Heart left ventricle (tissue), 16 donors: Measurements from ENCODE around the gene XCL2. TPM values are rescaled to one million over a fixed set of nuclear protein-coding genes. Genes with fewer than 3 reads are reported as not detected.

Experiments used
- ATAC-seq, 4 donors: fragments of 200-7000 bp; cut with Tn5 transposase; one replicate each; pipeline ENCODE4 v1.9.1; 2020 to 2022; ENCODE audit warnings: moderate library complexity in 4 of 4, mild to moderate bottlenecking in 3 of 4, moderate number of reproducible peaks in 1 of 4
- DNase-seq, 5 donors: peaks; one replicate each; pipeline ENCODE4 v3.0.0-alpha.2; 2020
- H3K27ac ChIP-seq, 12 donors: fragments of 200-600 bp; sonication (generic) in 4 of 12; one replicate each; pipeline versions ENCODE4 v1.5.0 to v1.8.0; 2016 to 2022; ENCODE audit warnings: mild to moderate bottlenecking in 2 of 12
- H3K27me3 ChIP-seq, 9 donors: fragments of 200-600 bp; sonication (generic) in 2 of 9; one replicate each; pipeline versions ENCODE4 v1.5.1 to v1.8.0; 2016 to 2022; ENCODE audit warnings: mild to moderate bottlenecking in 3 of 9
- H3K36me3 ChIP-seq, 9 donors: fragments of 200-600 bp; sonication (generic) in 2 of 9; one replicate each; pipeline versions ENCODE4 v1.5.0 to v1.8.0; 2018 to 2022; ENCODE audit warnings: mild to moderate bottlenecking in 2 of 9
- H3K4me1 ChIP-seq, 12 donors: fragments of 200-600 bp; sonication (generic) in 4 of 12; one replicate each; pipeline versions ENCODE4 v1.5.0 to v1.8.0; 2016 to 2022; ENCODE audit warnings: mild to moderate bottlenecking in 3 of 12
- H3K4me3 ChIP-seq, 12 donors: fragments of 200-600 bp; sonication (generic) in 4 of 12; one replicate each; pipeline versions ENCODE4 v1.5.0 to v1.8.0; 2017 to 2022; ENCODE audit warnings: mild to moderate bottlenecking in 9 of 12, moderate library complexity in 4 of 12
- H3K9me3 ChIP-seq, 12 donors: fragments of 200-600 bp; sonication (generic) in 4 of 12; one replicate each; pipeline versions ENCODE4 v1.5.0 to v1.8.0; 2016 to 2022; ENCODE audit warnings: mild to moderate bottlenecking in 1 of 12
- CTCF ChIP-seq, 12 donors: fragments of 200-600 bp; sonication (generic) in 4 of 12; IDR thresholded peaks; one replicate each; pipeline versions ENCODE4 v1.5.0 to v1.8.0; 2018 to 2022; ENCODE audit warnings: antibody characterized with exemption in 12 of 12, mild to moderate bottlenecking in 5 of 12
- POLR2A ChIP-seq, 2 donors: fragments of 450-650 bp; IDR thresholded peaks; one replicate each; pipeline ENCODE4 v1.6.1; 2017; ENCODE audit warnings: antibody characterized with exemption in 2 of 2, mild to moderate bottlenecking in 2 of 2, moderate library complexity in 2 of 2
- WGBS, 4 donors: extraction: QIAGEN DNeasy Blood & Tissue Kit in 2 of 4; methylation state at CpG; one replicate each; pipeline versions ENCODE4 v1.1.5 to v1.1.7; 2013 to 2018; 5-methylcytosine and 5-hydroxymethylcytosine counted together
- intact Hi-C, 10 donors: fragments of 100-400 bp; cut with DNase I; formaldehyde crosslinking; loops; one replicate each; pipeline versions ENCODE4 v1.11.1 to v1.14.2; 2022
- polyA plus RNA-seq, 2 donors: library from polyadenylated mRNA; stranded (reverse); fragments of 200-250 nt; gene quantifications; one replicate each; pipeline ENCODE4 v1.2.3, GENCODE V29; 2013
- total RNA-seq, 9 donors: library from RNA; depleted of rRNA in 2 of 9; stranded (reverse); fragments of >200 nt in 2 of 9; fragmentation: NEBNext Ultra II Directional in 3 of 9; extraction: Animal tissue kit (Norgen Biotek cat#: 25700) in 3 of 9; gene quantifications; one replicate each; pipeline versions ENCODE4 v1.1.0 to v1.2.4, GENCODE V29; 2016 to 2023
- donor health status: ischemic (EF 13 %, LVEDD 7.1; RV severe dilation, severe dysfunction).
- donor health status: healthy with polysubstance abuse.
- donor health status: DM: no; HTN: yes; CAD: no.
- donor health status: DM: no; HTN: no; CAD: no.
- donor health status: ischemic (EF 25% LVEDD 6.9; RV normal size, moderate dysfunction).
- donor health status: ischemic (EF 25% LVEDD 5.7; RV mildly dilated, moderate dysfunction).
- donor health status: healthy.
- donor health status: DM: yes; HTN: yes; CAD: no.
- donor health status: ischemic (EF 35%, LVEDD 5.7; RV mildly dilated, moderate dysfunction).
- donor health status: nonischemic (EF 11% LVEDD 7.7; RV severe dilation, severe dysfunction).
- donor health status: DM: yes; HTN: yes; CAD: no.
- donor health status: PGD.
- donor health status: ischemic (EF 29% LVEDD 5.4; RV normal size, mild dysfunction).
- donor health status: nonischemic (EF 23%, LVEDD 6.1; RV moderate dilation, normal function).

The XCL2 gene
- total and polyA plus RNA-seq, 11 donors = 2.7 to 3.6 TPM; not detected in 9

GRCh38 chr1:168585937-168586336 is 42.1 kb upstream of the XCL2 start:
- Histone ChIP-seq H3K36me3 (no peaks in the 10 kb centered on the region), H3K4me1 (peaks cover 0 to 14% (median 0%) of the 10 kb centered on the region in 12 donors), H3K9me3 (no peaks in the 10 kb centered on the region), H3K27ac (peak overlapping the region in 1 of 12 donors; percentile 36), H3K27me3 (no peaks in the 10 kb centered on the region), H3K4me3 (no peak overlapping the region)
- 40 to 94% (median 90%) methylated on average over 1 of the region's 1 CpG for WGBS, 4 donors
- intact Hi-C loops = no loop called here
- no peak for DNase-seq
- TF ChIP-seq POLR2A (IDR thresholded peaks at IDR 0.05) (no peak), CTCF (IDR thresholded peaks at IDR 0.05) (no peak)
- ATAC-seq = no peak

- H3K9me3 ChIP-seq = no peaks in the 10 kb centered on the region
- 43 to 48% (median 45%) methylated on average over 3 of the region's 3 CpGs for WGBS, 4 donors
- H3K4me3 ChIP-seq = no peak overlapping the region
- no peak for DNase-seq
- ATAC-seq = peak in 3 of 4 donors; percentile 61 to 81 (median 81)
- H3K27ac ChIP-seq = peak overlapping the region in 4 of 12 donors; percentile 13 to 36 (median 23)
- TF ChIP-seq CTCF (IDR thresholded peaks at IDR 0.05) (no peak), POLR2A (IDR thresholded peaks at IDR 0.05) (no peak)
- H3K4me1 ChIP-seq = peaks cover 0 to 14% (median 0%) of the 10 kb centered on the region in 12 donors
- H3K36me3 ChIP-seq = no peaks in the 10 kb centered on the region
- intact Hi-C loops = no loop called here
- H3K27me3 ChIP-seq = no peaks in the 10 kb centered on the region
These were observed 41.4 kb upstream of the XCL2 start for GRCh38 chr1:168585191-168585590.

GRCh38 chr1:168583571-168583970 is 39.8 kb upstream of the XCL2 start:
- H3K27ac ChIP-seq = no peak overlapping the region
- ATAC-seq = no peak
- H3K27me3 ChIP-seq = no peaks in the 10 kb centered on the region
- 81 to 87% (median 83%) methylated on average over 6 of the region's 6 CpGs for WGBS, 4 donors
- intact Hi-C loops = no loop called here
- DNase-seq = no peak
- peaks cover 0 to 14% (median 0%) of the 10 kb centered on the region in 12 donors for H3K4me1 ChIP-seq
- H3K36me3 ChIP-seq = no peaks in the 10 kb centered on the region
- TF ChIP-seq CTCF (IDR thresholded peaks at IDR 0.05) (no peak), POLR2A (IDR thresholded peaks at IDR 0.05) (no peak)
- H3K9me3 ChIP-seq = no peaks in the 10 kb centered on the region
- no peak overlapping the region for H3K4me3 ChIP-seq

- 47 to 61% (median 58%) methylated on average over 6 of the region's 6 CpGs for WGBS, 4 donors
These were observed 39.0 kb upstream of the XCL2 start for GRCh38 chr1:168582688-168583336.

More at GRCh38 chr1:168582688-168583336, 39.0 kb upstream of the XCL2 start:
- intact Hi-C loops = no loop called here
- ATAC-seq (no peak), DNase-seq (no peak)
- no peak for TF ChIP-seq POLR2A (IDR thresholded peaks at IDR 0.05)
- no peak for TF ChIP-seq CTCF (IDR thresholded peaks at IDR 0.05)
- no peaks in the 10 kb centered on the region for H3K36me3 ChIP-seq
- H3K4me3 ChIP-seq = no peak overlapping the region
- H3K9me3 ChIP-seq = no peaks in the 10 kb centered on the region
- H3K4me1 ChIP-seq = peaks cover 0 to 19% (median 0%) of the 10 kb centered on the region in 12 donors
- no peaks in the 10 kb centered on the region for H3K27me3 ChIP-seq
- H3K27ac ChIP-seq = no peak overlapping the region
